PC-9 (cell line): ENCODE results near the gene CELA1. TPM values are rescaled to one million over a fixed set of nuclear protein-coding genes. Genes with fewer than 3 reads are reported as not detected.

Experiments
- BruUV-seq: library from RNA; stranded (reverse); fragments of 400-500 nt; replicated peaks from 2 replicates; lab custom pipeline; 2021; lab: Mats Ljungman, UMichigan
- CTCF ChIA-PET: fragments of 300-600 bp; sonication (Branson Sonifier 250); formaldehyde crosslinking; loops from one replicate; lab custom pipeline; 2022; ENCODE audit warnings: antibody characterized with exemption; lab: Charles Lee
- POLR2A ChIA-PET: fragments of 300-600 bp; sonication (Branson Sonifier 250); formaldehyde crosslinking; loops from one replicate; lab custom pipeline; 2022; ENCODE audit warnings: antibody characterized with exemption; ENCODE audit not compliant: unreplicated experiment; lab: Charles Lee
- DNase-seq, 2 experiments: peaks; one replicate each; pipeline versions ENCODE4 v3.0.0 to v3.0.0-alpha.2; 2015 to 2022; ENCODE audit warnings: mixed read lengths in 1 of 2
- H2AFZ ChIP-seq: fragments of 200-600 bp; sonication (generic); 2 replicates; pipeline ENCODE4 v1.8.1; 2017; ENCODE audit warnings: antibody characterized with exemption
- H3F3A ChIP-seq: fragments of 200-600 bp; sonication (generic); 2 replicates; pipeline ENCODE4 v1.8.1; 2017; ENCODE audit warnings: antibody characterized with exemption, mild to moderate bottlenecking, low read depth; ENCODE audit not compliant: insufficient read depth
- H3K27ac ChIP-seq: fragments of 200-600 bp; sonication (generic); 2 replicates; pipeline ENCODE4 v1.6.1; 2016; ENCODE audit warnings: mixed run types
- H3K27me3 ChIP-seq: fragments of 200-600 bp; sonication (generic); 2 replicates; pipeline ENCODE4 v1.6.1; 2016; ENCODE audit warnings: low read depth, mixed run types; ENCODE audit not compliant: insufficient read depth
- H3K36me3 ChIP-seq: fragments of 200-600 bp; sonication (generic); 2 replicates; pipeline ENCODE4 v1.6.1; 2016; ENCODE audit warnings: low read depth, mixed run types
- H3K4me1 ChIP-seq: fragments of 200-600 bp; sonication (generic); replicated peaks from 2 replicates; pipeline ENCODE4 v1.6.1; 2016; ENCODE audit warnings: mixed run types; ENCODE audit not compliant: insufficient read depth
- H3K4me2 ChIP-seq: fragments of 200-600 bp; sonication (generic); 2 replicates; pipeline ENCODE4 v1.6.1; 2017; ENCODE audit warnings: mixed run types
- H3K4me3 ChIP-seq: fragments of 200-600 bp; sonication (generic); 2 replicates; pipeline ENCODE4 v1.6.1; 2016; ENCODE audit warnings: mixed run types
- H3K79me2 ChIP-seq: fragments of 200-600 bp; sonication (generic); 2 replicates; pipeline ENCODE4 v1.6.1; 2017; ENCODE audit warnings: low read depth, mixed run types
- H3K9me2 ChIP-seq: fragments of 200-600 bp; sonication (generic); 2 replicates; pipeline ENCODE4 v1.8.1; 2017; ENCODE audit warnings: mild to moderate bottlenecking; ENCODE audit not compliant: insufficient read depth
- H3K9me3 ChIP-seq: fragments of 200-600 bp; sonication (generic); 2 replicates; pipeline ENCODE4 v1.8.1; 2016; ENCODE audit warnings: low read depth; ENCODE audit not compliant: insufficient read depth
- H4K20me1 ChIP-seq: fragments of 200-600 bp; sonication (generic); 2 replicates; pipeline ENCODE4 v1.8.1; 2017; ENCODE audit not compliant: insufficient read depth
- CTCF ChIP-seq: fragments of 200-600 bp; sonication (generic); conservative IDR thresholded peaks from 2 replicates; pipeline ENCODE4 v1.6.1; 2017; ENCODE audit warnings: mixed run types, antibody characterized with exemption, mild to moderate bottlenecking, moderate library complexity
- EZH2 ChIP-seq: fragments of 200-600 bp; sonication (generic); IDR thresholded peaks from 2 replicates; pipeline ENCODE4 v1.8.0; 2017; ENCODE audit warnings: antibody characterized with exemption, low read depth
- intact Hi-C: fragments of 100-400 bp; cut with micrococcal nuclease; formaldehyde crosslinking; loops from one replicate; pipeline ENCODE4 v1.10.0; 2022; ENCODE audit not compliant: unreplicated experiment
- total RNA-seq: library from RNA; stranded (reverse); gene quantifications from 2 replicates; pipeline ENCODE4 v1.2.3, GENCODE V29; 2021

CELA1 gene
- total RNA-seq, 1 experiment from 2014 or later: not detected

GRCh38 chr12:51365276-51365675, 18.8 kb upstream of the CELA1 start:
- TF ChIP-seq EZH2 (no peak), CTCF (no peak)
- H3K27me3 ChIP-seq: no peaks in the 10 kb centered on the region
- ChIA-PET CTCF (no interaction called here), POLR2A (no interaction called here)
- 0 out of 2 replicates have a peak, but pooled peaks cover 4% of the 10 kb centered on the region for H4K20me1 ChIP-seq
- peaks cover 6% of the 10 kb centered on the region for H3K4me1 ChIP-seq
- H3K27ac ChIP-seq: no peak overlapping the region
- no TSS peak for BruUV-seq
- H3K9me3 ChIP-seq: no peaks in the 10 kb centered on the region
- no peak overlapping the region for H3K4me2 ChIP-seq
- peaks cover 17% of the 10 kb centered on the region; the same call in 1 of the 2 replicates for H3K79me2 ChIP-seq
- no peak for DNase-seq
- H3K4me3 ChIP-seq: no peak overlapping the region
- peaks cover 7% of the 10 kb centered on the region; the same call in 1 of the 2 replicates for H3F3A ChIP-seq
- no peaks in the 10 kb centered on the region for H3K9me2 ChIP-seq
- intact Hi-C loops: no loop called here
- peaks cover 31% of the 10 kb centered on the region for H3K36me3 ChIP-seq
- H2AFZ ChIP-seq: no peak overlapping the region

- H4K20me1 ChIP-seq: 0 out of 2 replicates have a peak, but pooled peaks cover 4% of the 10 kb centered on the region
- H3K9me2 ChIP-seq: no peaks in the 10 kb centered on the region
- no peaks in the 10 kb centered on the region for H3K4me1 ChIP-seq
- no peaks in the 10 kb centered on the region for H3K27me3 ChIP-seq
- H3K9me3 ChIP-seq: no peaks in the 10 kb centered on the region
- POLR2A ChIA-PET: no interaction called here
- H3F3A ChIP-seq: no peaks in the 10 kb centered on the region
- TF ChIP-seq CTCF (no peak), EZH2 (no peak)
- peaks cover 24% of the 10 kb centered on the region; the same call in 1 of the 2 replicates for H3K36me3 ChIP-seq
- H3K4me2 ChIP-seq: no peak overlapping the region
- no peak overlapping the region for H2AFZ ChIP-seq
- no peak overlapping the region for H3K27ac ChIP-seq
- peaks cover 6% of the 10 kb centered on the region; the same call in 1 of the 2 replicates for H3K79me2 ChIP-seq
- H3K4me3 ChIP-seq: no peak overlapping the region
- BruUV-seq: no TSS peak
- no peak for DNase-seq
- CTCF ChIA-PET: no interaction called here
- intact Hi-C loops: no loop called here
These were observed 17.5 kb upstream of the CELA1 start for GRCh38 chr12:51364001-51364400.

- no TSS peak for BruUV-seq
- Histone ChIP-seq H3K4me3 (no peak overlapping the region), H3K4me1 (no peaks in the 10 kb centered on the region), H2AFZ (no peak overlapping the region), H4K20me1 (0 out of 2 replicates have a peak, but pooled peaks cover 4% of the 10 kb centered on the region), H3F3A (no peaks in the 10 kb centered on the region), H3K27ac (no peak overlapping the region), H3K4me2 (no peak overlapping the region), H3K9me2 (no peaks in the 10 kb centered on the region), H3K9me3 (no peaks in the 10 kb centered on the region), H3K79me2 (no peaks in the 10 kb centered on the region), H3K27me3 (no peaks in the 10 kb centered on the region), H3K36me3 (peaks cover 17% of the 10 kb centered on the region; the same call in 1 of the 2 replicates)
- CTCF ChIA-PET: no interaction called here
- no peak for DNase-seq
- intact Hi-C loops: no loop called here
- TF ChIP-seq CTCF (no peak), EZH2 (no peak)
- POLR2A ChIA-PET: no interaction called here
These were observed 16.4 kb upstream of the CELA1 start for GRCh38 chr12:51362747-51363342.
